Measurements from ENCODE around the gene UBE2C.
A peak's percentile ranks its signal among the peaks of the same experiment; 100 is the strongest.

UBE2C gene

GRCh38 chr20:45768479-45768878 lies 44.0 kb upstream of the UBE2C start:
- Histone ChIP-seq H4K20me1 (ENCODE audit: insufficient read depth) (no peaks in the 10 kb centered on the region), H3K4me2 (no peak overlapping the region), H3K27ac (no peak overlapping the region), H3K79me2 (ENCODE audit: insufficient read depth, low read depth) (no peaks in the 10 kb centered on the region), H3K9ac (no peak overlapping the region), H3K27me3 (ENCODE audit: insufficient read depth, low read depth) (0 out of 2 replicates have a peak, but pooled peaks cover 2% of the 10 kb centered on the region), H3K4me3 (IDR thresholded peaks at IDR 0.05; ENCODE audit: insufficient read depth, low read depth, low read length) (no peak overlapping the region), H3K4me1 (ENCODE audit: low read depth, poor library complexity, severe bottlenecking) (peaks cover 8% of the 10 kb centered on the region), H3K36me3 (ENCODE audit: insufficient read depth) (no peaks in the 10 kb centered on the region), H2AFZ (ENCODE audit: low read depth) (no peak overlapping the region)
- TF ChIP-seq CTCF (conservative IDR thresholded peaks at IDR 0.05; ENCODE audit: low read depth, low read length), result no peak

GRCh38 chr20:45771182-45771759 lies 41.2 kb upstream of the UBE2C start:
- H3K4me1 ChIP-seq (ENCODE audit: low read depth, poor library complexity, severe bottlenecking), result peaks cover 11% of the 10 kb centered on the region
- no peaks in the 10 kb centered on the region for H4K20me1 ChIP-seq (ENCODE audit: insufficient read depth)
- H2AFZ ChIP-seq (ENCODE audit: low read depth), result peak overlapping the region; percentile 51
- H3K4me3 ChIP-seq (IDR thresholded peaks at IDR 0.05; ENCODE audit: insufficient read depth, low read depth, low read length), result no peak overlapping the region
- H3K4me2 ChIP-seq, result no peak overlapping the region; the same call in 1 of the 2 replicates
- TF ChIP-seq CTCF (conservative IDR thresholded peaks at IDR 0.05; ENCODE audit: low read depth, low read length), result peak; percentile 99
- H3K79me2 ChIP-seq (ENCODE audit: insufficient read depth, low read depth), result no peaks in the 10 kb centered on the region
- no peak overlapping the region for H3K9ac ChIP-seq
- H3K36me3 ChIP-seq (ENCODE audit: insufficient read depth), result no peaks in the 10 kb centered on the region
- H3K27ac ChIP-seq, result no peak overlapping the region
- 0 out of 2 replicates have a peak, but pooled peaks cover 2% of the 10 kb centered on the region for H3K27me3 ChIP-seq (ENCODE audit: insufficient read depth, low read depth)

GRCh38 chr20:45772693-45773092 lies 39.8 kb upstream of the UBE2C start:
- no peak overlapping the region for H3K4me2 ChIP-seq

GRCh38 chr20:45774945-45775344 lies 37.5 kb upstream of the UBE2C start:
- Histone ChIP-seq H3K4me2 (no peak overlapping the region), H3K4me1 (ENCODE audit: low read depth, poor library complexity, severe bottlenecking) (peaks cover 27% of the 10 kb centered on the region), H2AFZ (ENCODE audit: low read depth) (no peak overlapping the region), H3K79me2 (ENCODE audit: insufficient read depth, low read depth) (no peaks in the 10 kb centered on the region), H3K27me3 (ENCODE audit: insufficient read depth, low read depth) (no peaks in the 10 kb centered on the region), H3K9ac (no peak overlapping the region), H3K27ac (no peak overlapping the region), H3K36me3 (ENCODE audit: insufficient read depth) (no peaks in the 10 kb centered on the region), H4K20me1 (ENCODE audit: insufficient read depth) (no peaks in the 10 kb centered on the region), H3K4me3 (IDR thresholded peaks at IDR 0.05; ENCODE audit: insufficient read depth, low read depth, low read length) (no peak overlapping the region)
- TF ChIP-seq CTCF (conservative IDR thresholded peaks at IDR 0.05; ENCODE audit: low read depth, low read length), result no peak

More at GRCh38 chr20:45772693-45773092, 39.8 kb upstream of the UBE2C start:
- Histone ChIP-seq H3K27ac (no peak overlapping the region), H3K27me3 (ENCODE audit: insufficient read depth, low read depth) (no peaks in the 10 kb centered on the region), H4K20me1 (ENCODE audit: insufficient read depth) (no peaks in the 10 kb centered on the region), H2AFZ (ENCODE audit: low read depth) (no peak overlapping the region), H3K9ac (no peak overlapping the region), H3K79me2 (ENCODE audit: insufficient read depth, low read depth) (no peaks in the 10 kb centered on the region), H3K36me3 (ENCODE audit: insufficient read depth) (no peaks in the 10 kb centered on the region), H3K4me3 (IDR thresholded peaks at IDR 0.05; ENCODE audit: insufficient read depth, low read depth, low read length) (no peak overlapping the region), H3K4me1 (ENCODE audit: low read depth, poor library complexity, severe bottlenecking) (peaks cover 11% of the 10 kb centered on the region)
- no peak for TF ChIP-seq CTCF (conservative IDR thresholded peaks at IDR 0.05; ENCODE audit: low read depth, low read length)
